T-cell (primary cell): ENCODE results near the gene KCNJ14. TPM values are rescaled to one million over a fixed set of nuclear protein-coding genes. Genes with fewer than 3 reads are reported as not detected.
A peak's percentile ranks its signal among the peaks of the same experiment; 100 is the strongest.
"Not testable (repeated sequence)": the region's sequence is repeated elsewhere in the genome, so short reads cannot be mapped to it uniquely, and the experiment has no call there.

Source experiments
- ATAC-seq, 4 experiments: fragments of 200-7000 bp in 3 of 4; fragments of 150-1000 bp in 1 of 4; cut with Tn5 transposase; replicated peaks in 1 of 4; 1 replicate in 3 of 4; 2 replicates in 1 of 4; pipeline ENCODE4 v1.10.0; 2021; ENCODE audit warnings: moderate library complexity in 3 of 4, mild to moderate bottlenecking in 2 of 4, moderate number of reproducible peaks in 1 of 4
- CTCF ChIA-PET, 2 donors: fragments of 300-600 bp; sonication (Branson Sonifier 250); formaldehyde crosslinking; loops; one replicate each; lab custom pipeline; 2022; ENCODE audit warnings: antibody characterized with exemption in 2 of 2; lab: Charles Lee
- POLR2A ChIA-PET, 2 donors: fragments of 300-600 bp; sonication (Branson Sonifier 250); formaldehyde crosslinking; loops; one replicate each; lab custom pipeline; 2022; ENCODE audit warnings: antibody characterized with exemption in 2 of 2; lab: Charles Lee
- DNase-seq, 35 experiments: peaks; one replicate each; pipeline versions ENCODE4 v3.0.0 to v3.0.0-alpha.2; 2013 to 2023
- H3K27ac ChIP-seq: one replicate; pipeline ENCODE4 v1.5.1; 2013; ENCODE audit warnings: low read length
- H3K27me3 ChIP-seq, 2 experiments: replicated peaks in 1 of 2; 1 replicate in 1 of 2; 2 replicates in 1 of 2; pipeline versions ENCODE4 v1.6.1 to v1.7.0; 2013; ENCODE audit warnings: low read length in 1 of 2, mixed read lengths in 1 of 2; ENCODE audit not compliant: control insufficient read depth in 2 of 2, insufficient read depth in 2 of 2; ENCODE audit errors: extremely low read depth in 1 of 2
- H3K36me3 ChIP-seq, 2 donors: 1 replicate in 1 of 2; 2 replicates in 1 of 2; pipeline versions ENCODE4 v1.6.1 to v1.7.0; 2013; ENCODE audit warnings: low read length in 1 of 2; ENCODE audit not compliant: control insufficient read depth in 2 of 2, insufficient read depth in 1 of 2; ENCODE audit errors: extremely low read depth in 1 of 2
- H3K4me1 ChIP-seq, 2 experiments: 1 replicate in 1 of 2; 2 replicates in 1 of 2; pipeline versions ENCODE4 v1.6.1 to v1.7.0; 2013; ENCODE audit warnings: low read length in 2 of 2, mixed read lengths in 1 of 2; ENCODE audit not compliant: insufficient read depth in 2 of 2, control insufficient read depth in 1 of 2; ENCODE audit errors: extremely low read depth in 1 of 2
- H3K4me3 ChIP-seq, 2 donors: 1 replicate in 1 of 2; 2 replicates in 1 of 2; pipeline versions ENCODE4 v1.5.1 to v1.7.0; 2013; ENCODE audit warnings: mild to moderate bottlenecking in 2 of 2, low read length in 1 of 2, moderate library complexity in 1 of 2; ENCODE audit not compliant: control insufficient read depth in 1 of 2; ENCODE audit errors: extremely low read depth in 1 of 2
- H3K9me3 ChIP-seq: 2 replicates; pipeline ENCODE4 v1.7.0; 2013
- H3K27ac Mint-ChIP-seq, 2 donors: one replicate each; pipeline ENCODE4 v1.8.0; 2020 to 2021; ENCODE audit warnings: mild to moderate bottlenecking in 2 of 2, mixed read lengths in 2 of 2
- H3K27me3 Mint-ChIP-seq, 2 donors: one replicate each; pipeline ENCODE4 v1.8.0; 2021 to 2022; ENCODE audit warnings: mixed read lengths in 2 of 2
- H3K36me3 Mint-ChIP-seq: one replicate; pipeline ENCODE4 v1.8.0; 2021; ENCODE audit warnings: mixed read lengths
- H3K4me1 Mint-ChIP-seq, 3 donors: one replicate each; pipeline ENCODE4 v1.8.0; 2020 to 2022; ENCODE audit warnings: mixed read lengths in 3 of 3, mild to moderate bottlenecking in 1 of 3
- H3K4me3 Mint-ChIP-seq, 3 donors: one replicate each; pipeline ENCODE4 v1.8.0; 2020 to 2022; ENCODE audit warnings: mild to moderate bottlenecking in 3 of 3, mixed read lengths in 3 of 3, moderate library complexity in 3 of 3
- H3K9me3 Mint-ChIP-seq, 3 donors: one replicate each; pipeline ENCODE4 v1.8.0; 2020 to 2022; ENCODE audit warnings: mixed read lengths in 3 of 3
- WGBS: methylation state at CpG from one replicate; pipeline ENCODE4 v1.1.5; 2013; ENCODE audit warnings: missing lambda C conversion rate; ENCODE audit not compliant: insufficient coverage; 5-methylcytosine and 5-hydroxymethylcytosine counted together
- total RNA-seq, 35 experiments: library from RNA in 6 of 35; stranded (reverse) in 6 of 35; fragments of 120-200 nt in 1 of 35; gene quantifications; one replicate each; pipeline versions ENCODE4 v1.2.1 to v1.2.4 and lab custom pipeline; 2013 to 2026

The KCNJ14 gene
- total RNA-seq, 5 donors from 2014 or later (not counting 1 experiment from before 2014, with no cell fraction given) = 2.6 to 3.5 (median 3.2) TPM

DNA sequence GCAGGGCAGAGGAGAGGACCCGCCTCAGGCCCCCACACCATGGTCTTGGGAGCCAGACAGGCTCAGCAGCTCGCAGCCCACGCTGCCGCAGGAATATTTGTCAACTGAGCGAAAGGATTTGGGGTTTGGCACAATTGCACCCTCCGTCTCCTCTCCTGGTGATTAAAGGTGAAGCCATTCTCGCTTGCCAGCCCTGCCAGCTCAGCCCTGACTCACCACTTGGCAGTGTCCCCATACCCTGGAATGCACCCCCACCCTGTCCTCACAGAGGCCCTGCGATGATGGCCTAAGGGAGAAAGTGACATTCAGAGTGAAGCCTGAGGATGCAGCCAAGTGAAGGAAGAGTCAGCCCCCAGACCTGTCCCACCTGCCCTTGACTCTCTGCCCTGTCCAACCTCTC lies 32.6 kb downstream of the KCNJ14 start:
- no peak for DNase-seq
- Histone ChIP-seq H3K27me3 (peaks cover 0 to 34% of the 10 kb centered on the region in 2 experiments), H3K36me3 (no peaks in the 10 kb centered on the region), H3K9me3 (no peaks in the 10 kb centered on the region), H3K4me3 (no peak overlapping the region), H3K4me1 (peaks cover 2 to 35% of the 10 kb centered on the region in 2 experiments), H3K27ac (no peak overlapping the region)
- no peaks in the 10 kb centered on the region for H3K36me3 Mint-ChIP-seq
- ChIA-PET POLR2A (interaction anchor here in 1 of 2 donors (0.7 kb wide), 1 partner anchor 40 kb away, joined by 3 read pairs; no protein-coding TSS in a partner anchor), CTCF (interaction anchor here (0.6 to 1.6 kb wide), 3 partner anchors 96 to 1007 kb away, joined by 3 to 6 read pairs (median 5); no protein-coding TSS in a partner anchor)
- no peak for ATAC-seq
- no peaks in the 10 kb centered on the region for H3K9me3 Mint-ChIP-seq
- peaks cover 21 to 29% (median 23%) of the 10 kb centered on the region in 3 donors for H3K4me1 Mint-ChIP-seq
- H3K27me3 Mint-ChIP-seq = peaks cover 6 to 11% of the 10 kb centered on the region in 2 donors
- H3K27ac Mint-ChIP-seq = no peak overlapping the region
- 83% methylated on average over 7 of the region's 8 CpGs for WGBS
- H3K4me3 Mint-ChIP-seq = no peak overlapping the region

GRCh38 chr19:48488478-48488877 lies 33.1 kb downstream of the KCNJ14 start:
- peaks cover 24 to 30% (median 25%) of the 10 kb centered on the region in 3 donors for H3K4me1 Mint-ChIP-seq

DNA sequence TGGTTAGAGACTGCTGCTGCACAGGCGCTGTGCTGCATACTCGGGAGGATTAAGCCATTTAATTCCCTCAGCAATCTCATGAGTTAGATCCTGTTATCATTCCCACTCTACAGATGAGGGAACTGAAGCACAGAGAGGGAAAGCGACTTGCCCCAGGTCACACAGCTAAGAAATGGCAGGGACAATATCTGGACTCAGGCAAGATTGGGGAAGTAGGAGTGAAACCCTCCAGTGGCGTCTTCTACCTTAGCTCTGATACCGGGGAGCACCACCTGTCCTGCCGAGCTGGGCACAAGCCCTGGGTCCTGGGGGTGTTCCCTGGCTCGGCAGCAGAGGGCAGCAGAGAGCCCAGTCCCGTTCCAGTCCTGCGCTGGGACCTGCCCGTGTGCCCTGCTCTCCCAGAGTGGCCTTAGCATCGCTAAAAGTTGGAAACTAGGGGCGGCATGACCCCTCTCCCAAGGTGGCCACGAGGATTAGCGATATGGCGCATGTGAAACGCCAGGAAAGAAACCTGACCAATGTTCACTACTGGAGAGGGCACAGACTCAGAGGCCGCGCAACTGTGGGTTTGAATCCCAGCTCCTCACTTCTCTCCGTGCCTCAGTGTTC lies 34.3 kb downstream of the KCNJ14 start:
- CTCF ChIA-PET = interaction anchor here (0.5 to 2.2 kb wide), 11 partner anchors 21 to 1459 kb away, joined by 3 to 19 read pairs (median 4); no protein-coding TSS in a partner anchor
- peak in 33 of 35 experiments; percentile 32 to 87 (median 69) for DNase-seq

More at GRCh38 chr19:48488478-48488877, 33.1 kb downstream of the KCNJ14 start:
- H3K9me3 ChIP-seq, H3K4me3 Mint-ChIP-seq, POLR2A ChIA-PET, H3K36me3 ChIP-seq, ATAC-seq, H3K27ac Mint-ChIP-seq, H3K4me3 ChIP-seq, DNase-seq, H3K36me3 Mint-ChIP-seq, H3K9me3 Mint-ChIP-seq, H3K27ac ChIP-seq: not testable (repeated sequence)
- peaks cover 7 to 11% of the 10 kb centered on the region in 2 donors for H3K27me3 Mint-ChIP-seq
- CTCF ChIA-PET = interaction anchor here (0.6 to 1.6 kb wide), 4 partner anchors 93 to 1008 kb away, joined by 3 to 6 read pairs (median 4); no protein-coding TSS in a partner anchor
- peaks cover 2 to 40% of the 10 kb centered on the region in 2 experiments for H3K4me1 ChIP-seq
- peaks cover 0 to 38% of the 10 kb centered on the region in 2 experiments for H3K27me3 ChIP-seq
- 81% methylated on average over 2 of the region's 7 CpGs for WGBS

GRCh38 chr19:48490981-48491792 lies 35.8 kb downstream of the KCNJ14 start:
- peak in 30 of 35 experiments; percentile 22 to 77 (median 52) for DNase-seq
- H3K27me3 Mint-ChIP-seq = peaks cover 14 to 29% of the 10 kb centered on the region in 2 donors
- ChIA-PET CTCF (interaction anchor here (0.6 to 2.2 kb wide), 3 partner anchors 93 to 502 kb away, joined by 5 to 19 read pairs (median 5); partner anchors contain the start of gene RUVBL2 (in 1 of the 2)), POLR2A (no interaction called here)
- WGBS = 17% methylated on average over 21 of the region's 50 CpGs
- no peaks in the 10 kb centered on the region for H3K36me3 ChIP-seq
- peak overlapping the region in 1 of 2 donors; percentile 2 for H3K4me3 ChIP-seq
- peaks cover 2 to 48% of the 10 kb centered on the region in 2 experiments for H3K4me1 ChIP-seq
- no peaks in the 10 kb centered on the region for H3K9me3 Mint-ChIP-seq
- H3K27me3 ChIP-seq = peaks cover 3 to 59% of the 10 kb centered on the region in 2 experiments
- no peaks in the 10 kb centered on the region for H3K9me3 ChIP-seq
- no peaks in the 10 kb centered on the region for H3K36me3 Mint-ChIP-seq
- no peak overlapping the region for H3K27ac Mint-ChIP-seq
- H3K4me1 Mint-ChIP-seq = peaks cover 30 to 42% (median 32%) of the 10 kb centered on the region in 3 donors
- no peak overlapping the region for H3K27ac ChIP-seq
- peak; percentile 27 to 42 (median 28) for ATAC-seq
- H3K4me3 Mint-ChIP-seq = peak overlapping the region; percentile 2 to 65 (median 21)

More for the DNA sequence above, 34.3 kb downstream of the KCNJ14 start:
- Mint-ChIP-seq H3K4me3 (peak overlapping the region in 2 of 3 donors; percentile 13 to 65), H3K27ac (no peak overlapping the region), H3K9me3 (no peaks in the 10 kb centered on the region), H3K36me3 (no peaks in the 10 kb centered on the region), H3K4me1 (peaks cover 30 to 37% (median 31%) of the 10 kb centered on the region in 3 donors), H3K27me3 (peaks cover 12 to 17% of the 10 kb centered on the region in 2 donors)
- H3K9me3 ChIP-seq = no peaks in the 10 kb centered on the region
- H3K4me1 ChIP-seq = peaks cover 2 to 48% of the 10 kb centered on the region in 2 experiments
- POLR2A ChIA-PET = interaction anchor here (0.5 kb wide), 2 partner anchors 110 to 397 kb away, joined by 3 to 6 read pairs; no protein-coding TSS in a partner anchor
- H3K27ac ChIP-seq = no peak overlapping the region
- 19% methylated on average over 16 of the region's 19 CpGs for WGBS
- H3K36me3 ChIP-seq = no peaks in the 10 kb centered on the region
- no peak overlapping the region for H3K4me3 ChIP-seq
- ATAC-seq = peak; percentile 34 to 55 (median 38)
- H3K27me3 ChIP-seq = peaks cover 3 to 47% of the 10 kb centered on the region in 2 experiments

- Mint-ChIP-seq H3K4me1 (peaks cover 30 to 42% (median 32%) of the 10 kb centered on the region in 3 donors), H3K36me3 (no peaks in the 10 kb centered on the region), H3K4me3 (peak overlapping the region; percentile 2 to 63 (median 21)), H3K27me3 (peaks cover 14 to 29% of the 10 kb centered on the region in 2 donors), H3K9me3 (no peaks in the 10 kb centered on the region), H3K27ac (no peak overlapping the region)
- Histone ChIP-seq H3K4me1 (peaks cover 2 to 48% of the 10 kb centered on the region in 2 experiments), H3K4me3 (peak overlapping the region in 1 of 2 donors; percentile 2), H3K36me3 (no peaks in the 10 kb centered on the region), H3K27me3 (peaks cover 3 to 65% of the 10 kb centered on the region in 2 experiments), H3K9me3 (no peaks in the 10 kb centered on the region), H3K27ac (no peak overlapping the region)
- CTCF ChIA-PET = no interaction called here
- 42% methylated on average over 10 of the region's 10 CpGs for WGBS
- DNase-seq (no peak), ATAC-seq (no peak)
- POLR2A ChIA-PET = no interaction called here
Observed at GRCh38 chr19:48491793-48492123, 36.4 kb downstream of the KCNJ14 start.
